H1 (cell line): ENCODE results near the gene DAGLA.

Source experiments
- ASH2L ChIP-seq: fragments of 200-600, 300-600 bp; sonication (generic); IDR thresholded peaks from one replicate; pipeline ENCODE4 v1.7.1; 2017; ENCODE audit warnings: low read length
- CTCF ChIP-seq, 3 experiments: IDR thresholded peaks; 1 replicate in 2 of 3; 2 replicates in 1 of 3; pipeline versions ENCODE4 v1.5.1 to v1.6.1; 2011; ENCODE audit warnings: low read length in 3 of 3, mild to moderate bottlenecking in 3 of 3, inconsistent platforms in 2 of 3, low read depth in 1 of 3, moderate library complexity in 1 of 3; ENCODE audit not compliant: insufficient read depth in 1 of 3; ENCODE audit errors: control extremely low read depth in 1 of 3
- MAFK ChIP-seq: IDR thresholded peaks from 2 replicates; pipeline ENCODE4 v1.6.1; 2012; ENCODE audit warnings: low read depth, mild to moderate bottlenecking, improper control_type of control experiment, low read length
- NRF1 ChIP-seq: IDR thresholded peaks from 2 replicates; pipeline ENCODE4 v1.6.1; 2011; ENCODE audit warnings: mild to moderate bottlenecking, low read depth, low read length, improper control_type of control experiment
- POLR2A ChIP-seq, 2 experiments: IDR thresholded peaks; 1 replicate in 1 of 2; 2 replicates in 1 of 2; pipeline ENCODE4 v1.6.1; 2011; ENCODE audit warnings: low read depth in 2 of 2, low read length in 2 of 2, mild to moderate bottlenecking in 2 of 2; ENCODE audit errors: control extremely low read depth in 1 of 2
- TCF12 ChIP-seq: IDR thresholded peaks from 2 replicates; pipeline ENCODE4 v1.6.1; 2011; ENCODE audit warnings: low read depth, mild to moderate bottlenecking, low read length
- ZNF274 ChIP-seq: IDR thresholded peaks from 2 replicates; pipeline ENCODE4 v1.7.0; 2012; ENCODE audit warnings: low read length, borderline replicate concordance; ENCODE audit errors: extremely low read depth

- no peak for TF ChIP-seq NRF1
- TF ChIP-seq POLR2A (IDR thresholded peaks at IDR 0.05; ENCODE audit: control extremely low read depth in 1 of 2, low read depth in 2 of 2, low read length in 2 of 2): no peak
- no peak for TF ChIP-seq TCF12
- TF ChIP-seq CTCF (IDR thresholded peaks at IDR 0.05; ENCODE audit: control extremely low read depth in 1 of 3, insufficient read depth in 1 of 3, low read depth in 1 of 3, low read length in 3 of 3): no peak
- TF ChIP-seq MAFK: no peak
- no peak for TF ChIP-seq ZNF274
- TF ChIP-seq ASH2L: no peak
These were observed 59.8 kb downstream of the DAGLA start for GRCh38 chr11:61739966-61740365.
